Kidney epithelial cell (primary cell): Measurements from ENCODE around the gene GTF2IRD1. TPM values are rescaled to one million over a fixed set of nuclear protein-coding genes. Genes with fewer than 3 reads are reported as not detected.

ENCODE experiments used
- DNase-seq: peaks from one replicate; pipeline ENCODE4 v3.0.0-alpha.2; 2010; ENCODE audit warnings: low read depth
- H3K27me3 ChIP-seq: 2 replicates; pipeline ENCODE4 v1.6.0; 2011; ENCODE audit warnings: low read length; ENCODE audit not compliant: control insufficient read depth, insufficient read depth
- H3K36me3 ChIP-seq: 2 replicates; pipeline ENCODE4 v1.5.1; 2011; ENCODE audit warnings: low read length; ENCODE audit not compliant: control insufficient read depth, insufficient read depth
- H3K4me3 ChIP-seq: 2 replicates; pipeline ENCODE4 v1.5.1; 2011; ENCODE audit warnings: low read depth, mild to moderate bottlenecking, control low read depth, low read length
- total RNA-seq: library from RNA; depleted of rRNA; stranded (reverse); fragments of >200 nt; gene quantifications from 2 replicates; pipeline ENCODE4 v1.2.3, GENCODE V29; 2015
- TF ChIP-seq, protein P1 (sequence below): IDR thresholded peaks from 2 replicates; pipeline ENCODE4 v1.5.1; 2011; ENCODE audit warnings: mild to moderate bottlenecking, moderate library complexity, low read length, control low read depth, inconsistent platforms; ENCODE audit not compliant: insufficient read depth, poor library complexity, severe bottlenecking

The GTF2IRD1 gene
- total RNA-seq, 1 donor from 2014 or later: 36.8 TPM

GRCh38 chr7:74518654-74519053, 64.9 kb downstream of the GTF2IRD1 start:
- peaks cover 6% of the 10 kb centered on the region for H3K36me3 ChIP-seq
- no peaks in the 10 kb centered on the region for H3K27me3 ChIP-seq
- TF ChIP-seq, protein P1, sequence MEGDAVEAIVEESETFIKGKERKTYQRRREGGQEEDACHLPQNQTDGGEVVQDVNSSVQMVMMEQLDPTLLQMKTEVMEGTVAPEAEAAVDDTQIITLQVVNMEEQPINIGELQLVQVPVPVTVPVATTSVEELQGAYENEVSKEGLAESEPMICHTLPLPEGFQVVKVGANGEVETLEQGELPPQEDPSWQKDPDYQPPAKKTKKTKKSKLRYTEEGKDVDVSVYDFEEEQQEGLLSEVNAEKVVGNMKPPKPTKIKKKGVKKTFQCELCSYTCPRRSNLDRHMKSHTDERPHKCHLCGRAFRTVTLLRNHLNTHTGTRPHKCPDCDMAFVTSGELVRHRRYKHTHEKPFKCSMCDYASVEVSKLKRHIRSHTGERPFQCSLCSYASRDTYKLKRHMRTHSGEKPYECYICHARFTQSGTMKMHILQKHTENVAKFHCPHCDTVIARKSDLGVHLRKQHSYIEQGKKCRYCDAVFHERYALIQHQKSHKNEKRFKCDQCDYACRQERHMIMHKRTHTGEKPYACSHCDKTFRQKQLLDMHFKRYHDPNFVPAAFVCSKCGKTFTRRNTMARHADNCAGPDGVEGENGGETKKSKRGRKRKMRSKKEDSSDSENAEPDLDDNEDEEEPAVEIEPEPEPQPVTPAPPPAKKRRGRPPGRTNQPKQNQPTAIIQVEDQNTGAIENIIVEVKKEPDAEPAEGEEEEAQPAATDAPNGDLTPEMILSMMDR: no peak
- DNase-seq: no peak
- no peak overlapping the region for H3K4me3 ChIP-seq

- peaks cover 6% of the 10 kb centered on the region for H3K36me3 ChIP-seq
- no peak overlapping the region for H3K4me3 ChIP-seq
- H3K27me3 ChIP-seq: no peaks in the 10 kb centered on the region
- DNase-seq: no peak
- TF ChIP-seq, protein P1: no peak
These were observed 65.7 kb downstream of the GTF2IRD1 start for GRCh38 chr7:74519395-74519794.

DNA sequence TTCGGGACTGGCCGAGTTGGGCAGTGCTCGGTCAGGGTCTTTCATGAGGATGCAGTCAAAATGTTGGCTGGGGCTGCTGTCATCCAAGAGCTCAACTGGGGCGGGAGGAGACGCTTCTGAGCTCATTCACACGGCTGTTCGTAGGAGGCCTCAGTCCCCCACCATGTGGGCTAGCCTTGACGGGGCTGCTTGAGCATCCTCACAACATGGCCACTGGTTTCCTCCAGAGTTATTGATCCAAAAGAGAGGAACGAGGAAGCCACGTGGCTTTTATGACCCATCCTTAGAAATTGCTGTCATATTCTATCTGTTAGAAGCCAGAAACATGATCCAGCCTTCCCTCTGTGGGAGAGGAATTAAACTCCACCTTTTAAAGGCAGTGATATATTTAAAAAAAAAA, 68.1 kb downstream of the GTF2IRD1 start:
- TF ChIP-seq, protein P1: no peak
- no peak overlapping the region for H3K4me3 ChIP-seq
- DNase-seq: no peak
- H3K27me3 ChIP-seq: no peaks in the 10 kb centered on the region
- H3K36me3 ChIP-seq: peaks cover 6% of the 10 kb centered on the region

DNA sequence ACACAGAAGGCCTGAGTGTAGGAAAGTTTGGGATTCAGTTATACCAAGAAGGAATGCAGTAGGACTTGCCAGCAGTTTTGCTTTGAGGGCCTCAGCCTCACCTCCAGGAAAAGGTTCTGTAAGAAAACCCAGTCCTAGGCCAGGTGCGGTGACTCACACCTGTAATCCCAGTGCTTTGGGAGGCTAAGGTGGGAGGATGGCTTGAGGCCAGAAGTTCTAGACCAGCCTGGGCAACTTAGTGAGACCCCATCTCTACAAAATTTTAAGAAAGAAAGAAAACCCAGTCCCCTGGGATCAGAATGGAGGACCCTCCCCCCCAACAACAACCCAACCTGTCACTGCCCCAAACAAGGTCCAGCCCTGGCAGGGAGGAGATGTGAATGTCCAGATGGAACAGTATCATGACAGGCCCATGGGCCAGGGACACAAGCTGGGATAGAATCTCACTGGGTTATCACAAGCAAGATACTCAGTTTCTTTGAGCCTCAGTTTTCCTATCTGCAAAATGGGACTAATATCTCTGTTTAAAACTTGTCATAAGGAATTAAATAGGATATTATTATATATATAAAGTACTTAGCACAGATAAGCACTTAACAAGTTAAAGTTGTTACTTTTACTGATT, 68.7 kb downstream of the GTF2IRD1 start:
- TF ChIP-seq, protein P1: no peak
- DNase-seq: no peak
- no peaks in the 10 kb centered on the region for H3K27me3 ChIP-seq
- no peak overlapping the region for H3K4me3 ChIP-seq
- peaks cover 6% of the 10 kb centered on the region for H3K36me3 ChIP-seq

GRCh38 chr7:74523015-74523414, 69.3 kb downstream of the GTF2IRD1 start:
- TF ChIP-seq, protein P1: no peak

GRCh38 chr7:74525140-74525539, 71.4 kb downstream of the GTF2IRD1 start:
- no peak for DNase-seq
- Histone ChIP-seq H3K4me3 (no peak overlapping the region), H3K27me3 (no peaks in the 10 kb centered on the region), H3K36me3 (peaks cover 2% of the 10 kb centered on the region)
- TF ChIP-seq, protein P1: no peak

More at GRCh38 chr7:74523015-74523414, 69.3 kb downstream of the GTF2IRD1 start:
- no peak for DNase-seq
- H3K4me3 ChIP-seq: no peak overlapping the region
- H3K36me3 ChIP-seq: peaks cover 6% of the 10 kb centered on the region
- no peaks in the 10 kb centered on the region for H3K27me3 ChIP-seq
